Natural killer cell (primary cell): ENCODE measurements around the gene ASCC3. TPM values are rescaled to one million over a fixed set of nuclear protein-coding genes. Genes with fewer than 3 reads are reported as not detected.

ENCODE experiments used
- ATAC-seq, 3 donors: fragments of 150-1000 bp in 2 of 3; fragments of 200-7000 bp in 1 of 3; cut with Tn5 transposase; 1 replicate in 1 of 3; 2 replicates in 2 of 3; pipeline ENCODE4 v1.10.0; 2021; ENCODE audit warnings: mild to moderate bottlenecking in 2 of 3, moderate library complexity in 2 of 3
- DNase-seq, 2 donors: peaks; one replicate each; pipeline versions ENCODE4 v3.0.0 to v3.0.0-alpha.2; 2013 to 2021; ENCODE audit warnings: mixed read lengths in 1 of 2
- H3K27ac ChIP-seq: one replicate; pipeline ENCODE4 v1.5.1; 2013; ENCODE audit warnings: mild to moderate bottlenecking, low read length
- H3K27me3 ChIP-seq: one replicate; pipeline ENCODE4 v1.6.1; 2013; ENCODE audit warnings: low read length; ENCODE audit not compliant: control insufficient read depth, insufficient read depth
- H3K36me3 ChIP-seq: one replicate; pipeline ENCODE4 v1.6.1; 2013; ENCODE audit warnings: low read length; ENCODE audit not compliant: control insufficient read depth, insufficient read depth
- H3K4me1 ChIP-seq: one replicate; pipeline ENCODE4 v1.6.1; 2013; ENCODE audit warnings: low read length; ENCODE audit not compliant: control insufficient read depth, insufficient read depth
- H3K4me3 ChIP-seq: one replicate; pipeline ENCODE4 v1.5.1; 2013; ENCODE audit warnings: low read length
- H3K9me3 ChIP-seq: one replicate; pipeline ENCODE4 v1.6.1; 2013; ENCODE audit warnings: low read length; ENCODE audit not compliant: control insufficient read depth, insufficient read depth
- H3K27ac Mint-ChIP-seq, 2 donors: one replicate each; pipeline ENCODE4 v1.8.0; 2022; ENCODE audit warnings: mild to moderate bottlenecking in 2 of 2, mixed read lengths in 2 of 2, moderate library complexity in 1 of 2
- H3K27me3 Mint-ChIP-seq, 2 donors: one replicate each; pipeline ENCODE4 v1.8.0; 2022; ENCODE audit warnings: low read depth in 2 of 2, mixed read lengths in 2 of 2
- H3K36me3 Mint-ChIP-seq: one replicate; pipeline ENCODE4 v1.8.0; 2022; ENCODE audit warnings: mixed read lengths
- H3K4me1 Mint-ChIP-seq, 2 donors: one replicate each; pipeline ENCODE4 v1.8.0; 2022; ENCODE audit warnings: mixed read lengths in 2 of 2
- H3K4me3 Mint-ChIP-seq: one replicate; pipeline ENCODE4 v1.8.0; 2022; ENCODE audit warnings: mild to moderate bottlenecking, moderate library complexity, mixed read lengths
- H3K9me3 Mint-ChIP-seq, 2 donors: one replicate each; pipeline ENCODE4 v1.8.0; 2022; ENCODE audit warnings: mixed read lengths in 2 of 2
- WGBS: methylation state at CpG from one replicate; pipeline ENCODE4 v1.1.7; 2013; ENCODE audit warnings: missing lambda C conversion rate; ENCODE audit not compliant: insufficient coverage; 5-methylcytosine and 5-hydroxymethylcytosine counted together
- intact Hi-C: fragments of 100-400 bp; cut with micrococcal nuclease; formaldehyde crosslinking; loops from one replicate; pipeline ENCODE4 v1.14.2; 2022
- total RNA-seq, 4 donors: library from RNA; stranded (reverse); fragments of 120-200 nt in 1 of 4; gene quantifications; one replicate each; pipeline versions ENCODE4 v1.2.3 to v1.2.4, GENCODE V29; 2013 to 2022
- TF ChIP-seq, protein P1 (sequence below): fragments of 200-600 bp; IDR thresholded peaks from one replicate; pipeline ENCODE4 v1.8.0; 2022; ENCODE audit warnings: antibody characterized with exemption

Gene ASCC3
- total RNA-seq, 3 donors from 2014 or later (not counting 1 experiment from before 2014, with no cell fraction given), result 42.3 to 50.0 (median 44.1) TPM

DNA sequence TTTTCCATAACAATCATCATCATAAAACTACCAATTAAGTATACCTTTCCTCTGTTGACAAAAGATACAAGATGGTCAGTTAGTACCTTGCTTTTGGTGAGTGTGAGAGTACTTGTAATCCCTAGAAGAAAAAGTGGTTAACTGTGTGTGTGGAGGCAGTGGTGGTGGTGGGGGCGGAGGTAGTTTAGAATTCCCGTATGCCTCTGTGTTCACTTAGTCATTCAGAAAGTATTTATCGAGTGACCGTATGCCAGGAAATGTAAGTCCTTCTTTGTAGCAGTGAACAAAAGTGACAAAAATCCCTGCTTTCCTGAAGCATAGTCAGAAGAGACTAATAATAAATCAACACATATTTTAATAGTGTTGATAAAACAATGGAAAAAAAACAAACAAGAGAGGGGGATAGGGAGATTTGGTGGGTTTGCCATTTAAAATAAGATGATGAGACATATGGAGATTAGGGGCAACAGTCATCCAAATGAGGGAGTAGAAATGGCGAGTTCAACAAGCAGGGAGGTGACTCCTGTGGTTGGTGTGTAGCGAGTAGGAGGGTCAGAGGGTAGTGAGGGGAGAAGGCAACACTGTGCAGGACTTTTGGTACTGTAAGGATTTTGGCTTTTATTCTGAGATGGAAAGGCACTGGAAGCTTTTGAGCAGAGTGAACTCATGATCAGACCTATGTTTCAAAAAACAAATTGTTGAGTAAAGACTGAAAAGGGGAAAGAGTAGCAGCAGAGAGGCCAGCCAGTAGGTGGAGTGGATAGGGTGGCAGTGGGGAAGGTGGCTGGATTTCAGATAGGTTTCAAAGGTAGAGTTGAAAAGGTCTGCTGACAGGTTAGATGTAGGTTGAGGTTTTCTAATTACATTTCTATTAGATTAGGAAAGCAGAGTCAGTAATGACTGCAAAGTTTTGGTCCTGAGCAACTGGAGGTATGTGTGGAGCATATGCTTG, 376.1 kb downstream of the ASCC3 start:
- Mint-ChIP-seq H3K9me3 (no peaks in the 10 kb centered on the region), H3K4me1 (no peaks in the 10 kb centered on the region), H3K36me3 (no peaks in the 10 kb centered on the region), H3K27me3 (peaks cover 0 to 2% of the 10 kb centered on the region in 2 donors), H3K27ac (no peak overlapping the region), H3K4me3 (no peak overlapping the region)
- DNase-seq, result no peak
- TF ChIP-seq, protein P1, sequence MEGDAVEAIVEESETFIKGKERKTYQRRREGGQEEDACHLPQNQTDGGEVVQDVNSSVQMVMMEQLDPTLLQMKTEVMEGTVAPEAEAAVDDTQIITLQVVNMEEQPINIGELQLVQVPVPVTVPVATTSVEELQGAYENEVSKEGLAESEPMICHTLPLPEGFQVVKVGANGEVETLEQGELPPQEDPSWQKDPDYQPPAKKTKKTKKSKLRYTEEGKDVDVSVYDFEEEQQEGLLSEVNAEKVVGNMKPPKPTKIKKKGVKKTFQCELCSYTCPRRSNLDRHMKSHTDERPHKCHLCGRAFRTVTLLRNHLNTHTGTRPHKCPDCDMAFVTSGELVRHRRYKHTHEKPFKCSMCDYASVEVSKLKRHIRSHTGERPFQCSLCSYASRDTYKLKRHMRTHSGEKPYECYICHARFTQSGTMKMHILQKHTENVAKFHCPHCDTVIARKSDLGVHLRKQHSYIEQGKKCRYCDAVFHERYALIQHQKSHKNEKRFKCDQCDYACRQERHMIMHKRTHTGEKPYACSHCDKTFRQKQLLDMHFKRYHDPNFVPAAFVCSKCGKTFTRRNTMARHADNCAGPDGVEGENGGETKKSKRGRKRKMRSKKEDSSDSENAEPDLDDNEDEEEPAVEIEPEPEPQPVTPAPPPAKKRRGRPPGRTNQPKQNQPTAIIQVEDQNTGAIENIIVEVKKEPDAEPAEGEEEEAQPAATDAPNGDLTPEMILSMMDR, result no peak
- no peaks in the 10 kb centered on the region for H3K4me1 ChIP-seq
- H3K9me3 ChIP-seq, result no peaks in the 10 kb centered on the region
- intact Hi-C loops, result no loop called here
- no peaks in the 10 kb centered on the region for H3K27me3 ChIP-seq
- H3K4me3 ChIP-seq, result no peak overlapping the region
- H3K36me3 ChIP-seq, result peaks cover 11% of the 10 kb centered on the region
- 73% methylated on average over 6 of the region's 6 CpGs for WGBS
- no peak for ATAC-seq
- no peak overlapping the region for H3K27ac ChIP-seq

DNA sequence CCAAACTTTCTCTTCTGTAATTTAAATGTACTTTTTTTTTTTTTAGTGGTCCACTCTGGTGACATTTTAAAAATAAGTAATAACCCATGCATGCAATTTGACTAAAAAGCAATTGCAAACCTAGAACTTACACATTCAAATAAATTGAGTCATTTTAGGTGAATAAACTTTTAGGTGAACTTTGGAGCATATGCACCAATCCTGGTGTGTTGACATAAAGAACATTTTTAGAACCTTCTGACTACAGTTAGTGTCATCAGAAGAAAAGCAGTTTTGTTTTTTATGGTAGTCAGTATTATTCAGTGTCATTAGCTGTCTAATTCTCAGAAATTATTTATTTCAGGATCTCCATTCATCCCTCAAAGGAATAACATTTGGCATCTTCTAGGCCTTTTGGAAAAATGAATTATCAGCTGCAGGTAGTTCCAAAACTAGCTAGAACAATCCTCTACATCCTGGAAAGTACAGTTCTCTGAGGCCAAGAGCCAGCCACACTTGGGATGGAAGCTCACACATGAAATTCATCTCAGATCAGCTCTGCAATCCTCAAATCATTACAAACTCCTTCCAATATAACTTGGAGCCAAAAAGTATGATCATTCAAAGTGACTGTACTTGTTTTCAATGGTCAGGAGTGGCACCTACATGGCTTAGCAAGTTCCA, 378.0 kb downstream of the ASCC3 start:
- Mint-ChIP-seq H3K36me3 (peaks cover 8% of the 10 kb centered on the region), H3K9me3 (peaks cover 2 to 3% of the 10 kb centered on the region in 2 donors), H3K4me3 (no peak overlapping the region), H3K27ac (no peak overlapping the region), H3K27me3 (peaks cover 0 to 3% of the 10 kb centered on the region in 2 donors), H3K4me1 (no peaks in the 10 kb centered on the region)
- intact Hi-C loops, result no loop called here
- Histone ChIP-seq H3K36me3 (peaks cover 6% of the 10 kb centered on the region), H3K27ac (no peak overlapping the region), H3K9me3 (no peaks in the 10 kb centered on the region), H3K4me3 (no peak overlapping the region), H3K27me3 (no peaks in the 10 kb centered on the region), H3K4me1 (no peaks in the 10 kb centered on the region)
- DNase-seq, result no peak
- TF ChIP-seq, protein P1, result no peak
- no peak for ATAC-seq

GRCh38 chr6:100493206-100493888, 387.8 kb downstream of the ASCC3 start:
- H3K27ac ChIP-seq, result no peak overlapping the region
- DNase-seq, result no peak
- intact Hi-C loops, result no loop called here
- no peaks in the 10 kb centered on the region for H3K9me3 ChIP-seq
- 71% methylated on average over 6 of the region's 6 CpGs for WGBS
- H3K4me3 ChIP-seq, result no peak overlapping the region
- TF ChIP-seq, protein P1, result no peak
- no peak overlapping the region for H3K4me3 Mint-ChIP-seq
- no peaks in the 10 kb centered on the region for H3K4me1 ChIP-seq
- peaks cover 7% of the 10 kb centered on the region for H3K36me3 Mint-ChIP-seq
- no peak overlapping the region for H3K27ac Mint-ChIP-seq
- H3K27me3 ChIP-seq, result no peaks in the 10 kb centered on the region
- H3K4me1 Mint-ChIP-seq, result no peaks in the 10 kb centered on the region
- peaks cover 18 to 39% of the 10 kb centered on the region in 2 donors for H3K27me3 Mint-ChIP-seq
- ATAC-seq, result no peak
- peaks cover 5 to 6% of the 10 kb centered on the region in 2 donors for H3K9me3 Mint-ChIP-seq
- H3K36me3 ChIP-seq, result no peaks in the 10 kb centered on the region
